ENCODE data around the gene FAAP100. TPM values are rescaled to one million over a fixed set of nuclear protein-coding genes. Genes with fewer than 3 reads are reported as not detected.
A peak's percentile ranks its signal among the peaks of the same experiment; 100 is the strongest.

FAAP100 gene
- total RNA-seq, 1 experiment from 2014 or later = 31.3 TPM

- DNase-seq (ENCODE audit: low read depth) = peak; percentile 94
These were observed 1.5 kb upstream of the FAAP100 start for GRCh38 chr17:81553616-81554181.

GRCh38 chr17:81553018-81553615 lies 964 bp upstream of the FAAP100 start:
- DNase-seq (ENCODE audit: low read depth) = peak; percentile 81

DNA sequence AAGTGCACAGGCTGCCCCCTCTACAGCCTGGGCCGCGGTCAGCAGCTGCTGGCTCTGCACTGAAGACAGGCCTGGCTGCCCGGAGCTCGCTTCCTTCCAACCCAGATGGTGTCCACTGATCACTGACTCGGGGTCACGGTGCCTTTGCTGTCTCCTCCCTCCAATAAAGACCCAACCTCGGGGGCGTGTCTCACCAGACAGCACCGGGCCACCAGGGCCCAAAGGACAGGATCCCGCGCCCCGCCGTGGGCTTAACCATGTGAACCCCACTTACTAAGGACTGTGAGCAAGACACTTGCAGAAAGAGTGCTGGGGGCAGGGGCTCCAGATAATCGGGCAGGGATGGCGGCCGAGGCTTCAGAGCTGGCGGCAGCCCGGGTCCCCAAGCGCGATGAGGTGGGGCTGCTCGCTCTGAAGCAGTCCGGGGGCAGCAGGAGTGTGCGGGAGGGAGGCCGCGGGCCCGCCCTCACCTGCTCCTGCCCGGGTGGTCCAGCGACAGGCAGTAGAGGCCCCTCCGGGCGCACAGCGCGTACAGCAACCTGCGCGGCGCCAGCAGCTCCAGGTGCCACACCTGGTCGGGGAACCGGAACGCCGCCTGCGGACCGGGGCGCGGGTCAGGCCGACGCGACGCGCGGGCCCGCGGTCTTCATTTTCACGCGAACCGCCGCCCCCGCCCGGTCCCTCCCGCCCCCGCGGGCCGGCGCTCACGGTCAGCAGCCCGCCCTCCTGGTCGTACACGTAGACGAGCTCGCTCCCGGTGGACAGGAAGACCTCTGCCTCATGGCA lies 502 bp downstream of the FAAP100 start:
- DNase-seq (ENCODE audit: low read depth) = peak; percentile 69

DNA sequence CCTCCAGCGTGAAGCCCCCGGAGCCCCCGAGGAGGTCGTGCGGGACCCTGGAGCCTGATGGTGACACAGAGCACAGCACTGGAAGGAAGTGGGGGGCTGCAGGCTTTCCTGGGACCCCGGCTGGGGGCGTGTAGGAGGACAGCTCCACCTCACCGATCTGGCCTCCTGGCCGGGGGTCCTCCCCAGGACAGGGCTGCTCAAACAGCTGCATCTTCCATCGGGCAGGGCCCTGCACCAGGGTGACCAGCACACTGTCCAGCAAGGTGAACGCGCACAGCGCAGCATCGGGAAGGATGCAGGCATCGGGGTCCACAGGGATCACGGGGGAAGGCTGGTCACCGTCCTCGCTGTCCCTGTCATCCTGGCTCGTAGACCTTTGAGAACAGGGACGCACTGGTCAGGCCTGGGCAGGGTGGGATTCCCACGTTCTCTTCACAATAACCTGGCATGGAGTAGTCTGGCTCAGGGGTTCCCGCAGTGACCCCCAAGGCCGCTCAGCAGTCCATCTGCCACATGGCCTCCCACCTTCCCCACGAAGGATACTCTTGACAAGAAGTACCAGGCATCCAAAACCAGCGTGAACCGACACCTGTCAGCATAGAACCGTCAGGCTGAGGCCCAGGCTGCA lies 1.2 kb downstream of the FAAP100 start:
- DNase-seq (ENCODE audit: low read depth) = no peak

DNA sequence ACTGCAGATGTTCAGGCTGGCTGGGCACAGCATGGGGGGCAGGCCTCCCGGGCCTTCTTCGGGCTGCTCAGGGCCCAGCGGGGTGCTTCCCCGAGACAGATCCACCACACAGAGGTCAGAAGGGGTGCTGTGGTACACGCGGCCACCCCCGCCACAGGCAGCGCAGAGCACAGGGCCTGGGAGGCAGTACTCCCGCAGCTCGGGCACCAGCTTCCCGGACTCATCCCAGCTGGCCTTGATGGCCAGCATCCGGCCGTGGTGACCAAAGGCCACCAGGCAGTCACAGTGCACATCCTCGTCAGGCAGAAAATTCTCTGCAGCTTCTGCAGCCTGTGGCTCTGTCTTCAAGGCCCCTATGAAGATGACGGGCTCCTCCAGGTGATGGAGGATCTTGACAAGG lies 1.9 kb downstream of the FAAP100 start:
- no peak for DNase-seq (ENCODE audit: low read depth)

DNA sequence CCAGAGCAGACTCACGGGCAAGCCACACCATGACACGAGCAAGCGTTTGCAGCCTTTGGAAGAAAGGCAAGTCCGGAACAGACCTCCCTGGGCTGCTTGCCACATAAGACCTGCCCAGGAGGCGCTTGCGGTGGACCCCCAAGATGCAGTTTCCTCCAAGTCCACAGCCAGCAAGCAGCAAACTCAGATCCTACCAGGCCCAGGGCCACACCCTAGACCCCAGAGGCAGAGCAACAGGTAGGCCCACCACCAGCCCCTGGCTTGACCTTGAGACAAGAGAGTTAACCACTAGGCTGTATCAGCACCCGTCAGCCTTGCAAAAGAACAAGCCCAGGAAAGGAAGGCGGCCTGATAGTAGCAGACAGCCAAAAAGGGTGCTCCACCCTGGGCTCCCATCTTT lies 2.3 kb downstream of the FAAP100 start:
- no peak for DNase-seq (ENCODE audit: low read depth)

- DNase-seq (ENCODE audit: low read depth) = no peak
These were observed 3.1 kb downstream of the FAAP100 start for GRCh38 chr17:81549031-81549557.

GRCh38 chr17:81547614-81547982 lies 4.6 kb downstream of the FAAP100 start:
- no peak for DNase-seq (ENCODE audit: low read depth)

DNA sequence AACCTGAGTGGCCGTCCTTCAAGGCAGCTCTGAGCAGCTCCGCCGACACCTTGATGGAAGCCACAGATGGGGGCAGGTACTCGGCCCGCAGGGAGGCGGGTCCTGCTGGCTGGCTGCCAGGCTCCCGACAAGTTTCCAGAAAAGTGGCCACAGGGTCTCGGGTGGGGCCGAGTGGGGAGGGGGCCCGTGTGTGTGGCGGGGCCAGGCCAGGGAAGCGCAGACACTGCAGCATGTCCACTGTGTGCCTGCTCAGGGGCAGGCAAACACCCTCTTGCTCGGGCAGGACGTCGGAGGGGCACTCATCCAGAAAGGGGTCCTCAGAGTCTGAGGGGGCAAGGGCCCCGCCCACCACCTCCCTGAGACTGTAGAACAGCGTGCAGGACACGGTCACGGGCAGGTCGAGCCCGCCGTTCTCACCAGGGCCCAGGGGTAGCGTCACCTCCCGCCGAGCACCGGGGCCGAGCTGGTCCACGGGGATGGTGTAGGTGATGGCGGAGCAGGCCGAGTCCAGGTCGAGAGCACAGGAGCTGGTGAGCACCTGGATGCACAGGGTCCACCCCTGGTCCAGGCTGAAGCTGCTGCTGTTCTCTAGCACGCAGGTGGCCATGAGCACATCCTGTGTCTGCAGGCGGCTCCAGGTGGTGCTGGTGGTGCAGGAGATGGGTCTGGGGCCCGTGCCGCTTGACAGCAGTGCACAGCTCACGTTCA lies 5.1 kb downstream of the FAAP100 start:
- no peak for DNase-seq (ENCODE audit: low read depth)

GRCh38 chr17:81545160-81545949 lies 6.8 kb downstream of the FAAP100 start:
- DNase-seq (ENCODE audit: low read depth) = no peak

GRCh38 chr17:81544281-81544974 lies 7.7 kb downstream of the FAAP100 start:
- no peak for DNase-seq (ENCODE audit: low read depth)

- DNase-seq (ENCODE audit: low read depth) = no peak
These were observed 8.4 kb downstream of the FAAP100 start for GRCh38 chr17:81543756-81544155.

DNA sequence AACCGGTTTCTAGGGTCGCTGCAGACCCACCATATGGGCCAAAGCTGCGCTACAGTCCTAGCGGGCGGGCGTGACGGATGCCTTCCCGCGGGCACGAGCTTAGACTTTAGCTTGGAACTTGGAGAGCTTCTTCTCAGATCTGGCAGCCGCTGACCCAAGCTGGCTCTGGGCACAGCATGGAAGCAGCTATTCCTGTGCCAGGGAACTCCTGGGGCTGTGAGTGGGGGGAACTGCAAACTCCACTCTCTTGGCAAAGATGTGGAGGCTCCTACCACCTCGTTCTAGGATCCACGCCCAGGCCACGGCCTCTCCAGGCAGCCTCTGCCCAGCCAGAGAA lies 8.8 kb downstream of the FAAP100 start:
- no peak for DNase-seq (ENCODE audit: low read depth)

DNA sequence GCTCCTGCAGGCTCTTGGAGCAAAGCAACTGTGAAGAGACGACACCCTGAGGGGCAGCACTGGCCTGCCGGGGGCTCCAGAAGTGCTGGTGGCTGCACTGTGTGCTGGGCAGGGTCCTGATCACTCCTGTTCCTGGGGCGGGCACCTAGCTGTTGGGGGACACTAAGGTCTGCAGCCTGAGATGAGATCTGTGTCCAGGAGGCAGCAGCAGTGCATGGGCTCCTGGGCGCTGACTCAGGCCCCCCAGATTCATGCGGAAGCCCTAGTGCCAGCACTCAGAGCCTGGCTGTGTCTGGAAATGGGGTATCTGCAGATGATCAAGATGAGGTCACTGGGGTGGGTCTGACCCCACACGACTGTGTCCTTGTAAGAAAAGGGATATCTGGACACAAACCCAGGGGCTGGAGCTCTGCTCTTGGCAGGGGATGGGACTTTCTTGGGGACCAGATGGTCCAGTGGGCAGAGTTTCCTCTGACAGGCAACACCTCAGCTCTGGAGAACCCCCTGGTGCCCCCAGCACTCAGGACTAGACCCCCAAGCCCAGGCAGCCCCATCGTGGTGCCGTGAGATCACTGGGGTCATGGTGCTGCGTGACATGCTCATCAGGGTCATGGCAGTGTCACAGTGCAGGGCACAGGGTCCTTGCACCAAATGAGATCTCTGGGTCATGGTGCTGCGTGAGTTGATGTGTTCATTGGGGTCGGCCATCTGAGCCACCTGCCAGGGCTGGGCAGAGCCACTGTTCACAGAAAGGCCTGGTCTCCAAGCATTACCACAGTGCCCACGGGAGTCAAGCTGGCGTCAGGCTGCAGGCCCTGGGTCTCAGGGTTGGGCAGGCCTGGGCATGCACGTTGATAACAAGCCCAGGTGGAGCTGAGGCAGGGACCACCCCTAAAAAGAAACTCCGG lies 9.5 kb downstream of the FAAP100 start:
- DNase-seq (ENCODE audit: low read depth) = no peak

- no peak for DNase-seq (ENCODE audit: low read depth)
These were observed 11.0 kb downstream of the FAAP100 start for GRCh38 chr17:81541123-81541522.

DNA sequence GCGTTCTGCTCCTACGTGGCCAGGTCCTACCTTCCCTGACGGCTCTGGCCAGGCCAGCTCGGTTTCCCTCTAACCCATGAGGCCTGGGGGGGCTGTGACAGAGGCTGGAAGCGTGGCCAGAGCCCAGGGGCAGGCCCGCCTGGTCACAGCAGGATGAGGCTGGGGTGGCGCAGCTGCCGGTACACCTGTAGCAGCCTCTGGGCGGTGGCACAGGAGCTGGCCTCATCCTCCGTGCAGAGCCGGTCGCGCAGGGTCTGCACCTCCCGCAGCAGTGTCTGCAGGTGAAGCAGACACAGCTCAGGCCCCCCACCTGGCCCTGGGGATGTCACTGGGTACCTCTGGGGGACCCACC lies 11.5 kb downstream of the FAAP100 start:
- no peak for DNase-seq (ENCODE audit: low read depth)

DNA sequence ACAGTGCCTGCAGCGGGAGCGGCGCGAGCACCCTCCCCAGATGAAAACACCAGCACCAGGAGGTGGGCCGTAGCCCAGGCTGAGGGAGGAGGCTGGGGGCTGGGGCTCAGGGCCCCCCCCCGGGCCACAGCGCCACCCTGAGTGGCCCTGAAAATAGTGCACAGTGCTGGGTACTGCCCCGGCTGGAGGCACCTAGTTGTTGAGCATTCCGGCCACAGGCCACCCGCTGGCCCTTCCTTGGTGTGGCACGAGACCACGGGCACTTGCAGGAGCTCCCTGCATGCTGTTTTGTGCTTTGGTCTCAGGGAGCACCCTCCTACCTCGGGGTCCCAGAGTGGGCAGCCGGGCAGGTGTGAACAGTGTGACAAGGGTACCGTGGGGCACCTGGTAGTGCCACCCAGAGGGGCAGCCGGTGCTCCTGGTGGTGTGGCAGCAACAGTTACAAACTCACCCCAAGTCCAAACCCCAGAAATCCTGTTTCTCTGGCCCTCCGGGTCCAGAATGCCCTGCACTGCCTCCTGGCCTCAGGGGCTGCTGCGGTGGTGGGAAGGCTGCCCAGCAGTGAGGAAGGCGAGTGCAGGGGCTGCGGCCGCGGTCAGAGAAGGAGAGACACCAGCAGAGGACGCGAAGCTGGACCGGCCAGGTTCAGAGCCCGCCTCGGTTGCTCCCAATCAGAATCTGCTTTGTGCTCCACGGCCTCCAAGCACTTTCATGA lies 12.0 kb downstream of the FAAP100 start:
- no peak for DNase-seq (ENCODE audit: low read depth)

- no peak for DNase-seq (ENCODE audit: low read depth)
These were observed 12.6 kb downstream of the FAAP100 start for GRCh38 chr17:81539571-81539900.
